ENCODE data around the gene DHFR2.

Gene DHFR2

GRCh38 chr3:94008253-94008652 is 54.5 kb downstream of the DHFR2 start:
- Histone ChIP-seq H2BK12ac (ENCODE audit: low read length) (no peak overlapping the region), H3K18ac (ENCODE audit: low read length) (no peak overlapping the region), H3K79me1 (ENCODE audit: low read length) (no peaks in the 10 kb centered on the region), H3K27ac (ENCODE audit: low read depth, low read length) (no peak overlapping the region), H4K91ac (ENCODE audit: low read depth, low read length) (no peak overlapping the region), H3K4me1 (ENCODE audit: control insufficient read depth in 1 of 2, insufficient read depth in 2 of 2, low read length in 2 of 2) (no peaks in the 10 kb centered on the region), H3K79me2 (ENCODE audit: control insufficient read depth, insufficient read depth, low read length, poor library complexity) (no peaks in the 10 kb centered on the region), H3K14ac (ENCODE audit: low read length) (no peak overlapping the region), H3K9ac (ENCODE audit: low read length) (no peak overlapping the region), H2BK120ac (ENCODE audit: insufficient read depth, low read length, poor library complexity) (no peak overlapping the region), H3K4me2 (ENCODE audit: low read length) (no peak overlapping the region), H3K36me3 (ENCODE audit: control insufficient read depth in 1 of 2, insufficient read depth in 2 of 2, low read length in 2 of 2) (no peaks in the 10 kb centered on the region), H4K8ac (ENCODE audit: low read depth, low read length) (no peak overlapping the region), H3K27me3 (ENCODE audit: insufficient read depth, low read length) (no peaks in the 10 kb centered on the region), H3K9me3 (ENCODE audit: insufficient read depth, low read depth, low read length) (no peaks in the 10 kb centered on the region), H4K12ac (ENCODE audit: low read depth, low read length) (no peak overlapping the region), H2BK5ac (ENCODE audit: low read depth, low read length, poor library complexity) (no peak overlapping the region), H2AK5ac (ENCODE audit: low read length) (no peak overlapping the region), H3K4me3 (ENCODE audit: low read depth, low read length) (no peak overlapping the region), H3K4ac (ENCODE audit: low read depth, low read length) (no peak overlapping the region), H2AFZ (ENCODE audit: insufficient read depth, low read length, poor library complexity) (no peak overlapping the region), H3K23ac (ENCODE audit: low read length) (no peak overlapping the region)
- WGBS (ENCODE audit: extremely low coverage, insufficient coverage, insufficient read length), result no CpG with 5 or more reads among the region's 2 CpGs
- DNase-seq, result no peak

All from trophoblast cell (in vitro differentiated cells and primary cell).